ENCODE results near the gene ITIH5. TPM values are rescaled to one million over a fixed set of nuclear protein-coding genes. Genes with fewer than 3 reads are reported as not detected.

The ITIH5 gene
- total RNA-seq, 6 experiments from 2014 or later, result not detected

DNA sequence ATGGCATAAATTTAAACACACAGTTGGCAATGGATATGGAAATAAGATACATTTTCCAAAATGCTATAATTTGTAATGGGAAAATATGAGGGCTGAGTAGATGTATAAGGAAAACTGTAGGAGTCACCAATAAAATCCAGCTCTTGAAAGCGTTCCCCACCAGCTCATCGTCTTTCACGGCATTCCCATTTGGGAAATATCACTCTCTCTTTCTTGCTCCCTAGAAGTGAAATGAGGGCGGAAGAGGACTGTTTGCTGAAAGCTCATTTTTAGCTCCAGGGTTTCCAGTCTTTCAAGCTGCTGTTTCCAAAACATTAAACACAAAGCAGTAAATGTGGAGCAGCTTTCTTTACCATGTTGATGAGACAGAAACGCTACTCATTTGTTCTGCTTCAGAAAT lies 151.3 kb downstream of the ITIH5 start:
- TF ChIP-seq, protein P1, sequence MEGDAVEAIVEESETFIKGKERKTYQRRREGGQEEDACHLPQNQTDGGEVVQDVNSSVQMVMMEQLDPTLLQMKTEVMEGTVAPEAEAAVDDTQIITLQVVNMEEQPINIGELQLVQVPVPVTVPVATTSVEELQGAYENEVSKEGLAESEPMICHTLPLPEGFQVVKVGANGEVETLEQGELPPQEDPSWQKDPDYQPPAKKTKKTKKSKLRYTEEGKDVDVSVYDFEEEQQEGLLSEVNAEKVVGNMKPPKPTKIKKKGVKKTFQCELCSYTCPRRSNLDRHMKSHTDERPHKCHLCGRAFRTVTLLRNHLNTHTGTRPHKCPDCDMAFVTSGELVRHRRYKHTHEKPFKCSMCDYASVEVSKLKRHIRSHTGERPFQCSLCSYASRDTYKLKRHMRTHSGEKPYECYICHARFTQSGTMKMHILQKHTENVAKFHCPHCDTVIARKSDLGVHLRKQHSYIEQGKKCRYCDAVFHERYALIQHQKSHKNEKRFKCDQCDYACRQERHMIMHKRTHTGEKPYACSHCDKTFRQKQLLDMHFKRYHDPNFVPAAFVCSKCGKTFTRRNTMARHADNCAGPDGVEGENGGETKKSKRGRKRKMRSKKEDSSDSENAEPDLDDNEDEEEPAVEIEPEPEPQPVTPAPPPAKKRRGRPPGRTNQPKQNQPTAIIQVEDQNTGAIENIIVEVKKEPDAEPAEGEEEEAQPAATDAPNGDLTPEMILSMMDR (IDR thresholded peaks at IDR 0.05), result no peak
- DNase-seq, result no peak
- H3K4me3 Mint-ChIP-seq, result no peak overlapping the region
- no peaks in the 10 kb centered on the region for H3K4me1 Mint-ChIP-seq (ENCODE audit: low read depth)
- peaks cover 2% of the 10 kb centered on the region; the same call in 1 of the 2 replicates for H3K27me3 Mint-ChIP-seq (ENCODE audit: insufficient read depth)
- no peaks in the 10 kb centered on the region for H3K36me3 Mint-ChIP-seq (ENCODE audit: low read depth)
- H3K9me3 Mint-ChIP-seq, result peaks cover 7% of the 10 kb centered on the region
- no peak overlapping the region for H3K27ac Mint-ChIP-seq

DNA sequence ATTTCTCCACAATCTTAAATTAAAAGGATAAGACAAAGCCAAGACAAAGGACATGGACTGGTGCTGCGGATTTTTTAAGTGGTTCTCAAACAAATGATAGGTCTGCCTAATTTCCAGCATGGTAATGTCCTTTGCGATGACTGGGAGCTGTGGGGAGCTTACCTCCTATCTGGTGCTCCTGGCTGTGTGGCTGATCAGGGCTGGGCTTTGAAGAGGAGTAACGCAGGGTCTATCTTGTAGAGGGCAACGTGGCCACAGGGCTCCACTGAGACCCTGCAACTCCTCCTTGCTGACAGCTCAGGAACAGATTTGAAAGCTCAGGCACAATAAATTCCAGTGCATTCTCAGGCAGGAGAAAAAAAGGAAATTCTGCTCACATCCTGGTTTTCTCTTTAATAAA lies 152.8 kb downstream of the ITIH5 start:
- H3K36me3 Mint-ChIP-seq (ENCODE audit: low read depth), result no peaks in the 10 kb centered on the region
- H3K4me1 Mint-ChIP-seq (ENCODE audit: low read depth), result no peaks in the 10 kb centered on the region
- no peak overlapping the region for H3K27ac Mint-ChIP-seq
- H3K4me3 Mint-ChIP-seq, result no peak overlapping the region
- no peaks in the 10 kb centered on the region; the same call in 1 of the 2 replicates for H3K27me3 Mint-ChIP-seq (ENCODE audit: insufficient read depth)
- DNase-seq, result no peak
- TF ChIP-seq, protein P1 (IDR thresholded peaks at IDR 0.05), result no peak
- H3K9me3 Mint-ChIP-seq, result peaks cover 17% of the 10 kb centered on the region

DNA sequence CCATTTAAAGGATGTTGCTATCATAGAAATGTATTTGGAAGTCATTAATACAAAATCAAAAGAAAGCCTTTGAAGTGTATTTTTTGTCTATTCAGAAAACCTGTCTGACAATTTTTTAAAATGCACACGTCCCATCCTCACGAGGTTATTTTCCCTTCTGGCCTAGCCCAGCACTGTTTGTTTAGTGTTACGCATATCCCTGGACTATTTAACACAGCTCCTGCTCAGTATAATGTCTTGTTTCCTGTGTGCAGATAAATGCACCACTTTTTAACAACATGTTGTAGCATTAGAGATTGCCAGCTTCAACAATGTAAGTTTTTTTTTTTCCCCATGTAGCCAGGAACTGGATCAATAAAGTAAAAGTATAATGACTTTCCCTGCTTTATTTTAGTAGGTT lies 153.3 kb downstream of the ITIH5 start:
- Mint-ChIP-seq H3K4me1 (ENCODE audit: low read depth) (no peaks in the 10 kb centered on the region), H3K36me3 (ENCODE audit: low read depth) (no peaks in the 10 kb centered on the region), H3K27me3 (ENCODE audit: insufficient read depth) (no peaks in the 10 kb centered on the region; the same call in 1 of the 2 replicates)

DNA sequence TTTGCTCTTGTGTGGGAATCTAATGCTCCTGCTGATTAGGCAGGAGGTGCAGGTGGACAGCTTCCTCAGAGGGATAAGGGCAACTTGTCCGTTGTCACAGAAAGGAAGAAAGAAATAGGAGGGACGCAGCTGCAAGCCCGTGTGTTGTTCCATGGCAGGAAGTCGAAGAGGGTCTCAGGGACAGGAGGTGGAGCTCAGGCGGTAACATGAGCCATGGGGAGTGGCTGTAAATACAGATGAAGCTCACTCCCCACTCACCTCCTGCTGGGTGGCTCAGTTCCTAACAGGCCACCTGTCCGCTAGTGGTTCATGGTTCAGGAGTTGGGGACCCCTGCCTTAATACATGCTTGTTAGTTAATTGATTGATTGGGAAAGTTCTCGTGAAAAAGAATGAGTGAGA lies 154.3 kb downstream of the ITIH5 start:
- no peak overlapping the region for H3K27ac Mint-ChIP-seq

More for the DNA sequence above, 153.3 kb downstream of the ITIH5 start:
- DNase-seq, result no peak
- TF ChIP-seq, protein P1 (IDR thresholded peaks at IDR 0.05), result no peak
- peaks cover 22% of the 10 kb centered on the region for H3K9me3 Mint-ChIP-seq
- H3K4me3 Mint-ChIP-seq, result no peak overlapping the region
- no peak overlapping the region for H3K27ac Mint-ChIP-seq

DNA sequence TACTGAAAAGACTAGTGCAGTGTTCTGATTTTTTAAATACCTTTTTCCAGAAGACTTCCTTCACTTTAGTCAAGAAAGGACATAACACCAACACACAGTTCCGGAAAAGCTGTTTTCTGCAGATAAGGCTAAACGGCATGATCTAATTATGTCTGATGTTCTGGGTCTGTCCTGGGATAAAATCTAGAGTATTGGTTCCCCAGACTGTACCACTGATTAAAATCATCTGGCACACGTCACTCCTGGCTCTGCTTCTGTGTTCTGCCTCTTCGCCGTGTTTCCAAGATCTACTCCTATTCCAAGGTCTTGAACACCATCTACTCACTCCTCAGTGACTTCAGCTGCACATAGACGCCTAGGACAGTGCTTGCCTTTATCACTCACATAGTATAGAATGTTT lies 155.2 kb downstream of the ITIH5 start:
- Mint-ChIP-seq H3K4me1 (ENCODE audit: low read depth) (no peaks in the 10 kb centered on the region), H3K4me3 (no peak overlapping the region), H3K27ac (no peak overlapping the region), H3K9me3 (peaks cover 36% of the 10 kb centered on the region), H3K36me3 (ENCODE audit: low read depth) (no peaks in the 10 kb centered on the region), H3K27me3 (ENCODE audit: insufficient read depth) (no peaks in the 10 kb centered on the region)
- TF ChIP-seq, protein P1 (IDR thresholded peaks at IDR 0.05), result no peak
- DNase-seq, result no peak

More for the DNA sequence above, 154.3 kb downstream of the ITIH5 start:
- TF ChIP-seq, protein P1 (IDR thresholded peaks at IDR 0.05), result no peak
- Mint-ChIP-seq H3K36me3 (ENCODE audit: low read depth) (no peaks in the 10 kb centered on the region), H3K4me3 (no peak overlapping the region), H3K4me1 (ENCODE audit: low read depth) (no peaks in the 10 kb centered on the region), H3K27me3 (ENCODE audit: insufficient read depth) (no peaks in the 10 kb centered on the region; the same call in 1 of the 2 replicates), H3K9me3 (peaks cover 28% of the 10 kb centered on the region)
- no peak for DNase-seq

Other genes starting within 250 kb of the ITIH5 start
- gene ITIH2, start 36.4 kb upstream of the ITIH5 start, total RNA-seq (2021; fragmentation: NEBNext Ultra II Directional; extraction: Animal tissue kit (Norgen Biotek cat#: 25700)), result not detected
- gene KIN, start 121.0 kb upstream of the ITIH5 start, total RNA-seq (2021; fragmentation: NEBNext Ultra II Directional; extraction: Animal tissue kit (Norgen Biotek cat#: 25700)), result 10 to 100 TPM; 12.8 to 16.1 (median 15.0) TPM
- 100 to 1,000 TPM; 298 to 340 (median 308) TPM for gene ATP5F1C, start 121.2 kb upstream of the ITIH5 start, total RNA-seq (2021; fragmentation: NEBNext Ultra II Directional; extraction: Animal tissue kit (Norgen Biotek cat#: 25700))
- 10 to 100 TPM in 2 of 6 experiments, 1 to 10 TPM in 4; 8.1 to 11.3 (median 9.7) TPM for gene TAF3, start 151.5 kb upstream of the ITIH5 start, total RNA-seq (2021; fragmentation: NEBNext Ultra II Directional; extraction: Animal tissue kit (Norgen Biotek cat#: 25700))